GM10248 (cell line): ENCODE results near the gene HNRNPK.

ENCODE experiments used
- CTCF ChIA-PET: fragments of 300-600 bp; sonication (Branson Sonifier 250); formaldehyde crosslinking; extraction: SDS; loops from one replicate; lab custom pipeline; 2021; ENCODE audit warnings: antibody characterized with exemption; lab: Yijun Ruan, JAX
- POLR2A ChIA-PET: fragments of 350-650 bp; sonication (Branson Sonifier 250); formaldehyde crosslinking; extraction: SDS; loops from one replicate; lab custom pipeline; 2020; ENCODE audit warnings: antibody characterized with exemption; lab: Yijun Ruan, JAX
- DNase-seq: peaks from one replicate; pipeline ENCODE4 v3.0.0; 2012; ENCODE audit errors: extremely low spot score
- CTCF ChIP-seq: IDR thresholded peaks from 2 replicates; pipeline ENCODE4 v1.5.1; 2012; ENCODE audit warnings: mild to moderate bottlenecking, low read depth; ENCODE audit errors: extremely low read depth, missing control alignments, control extremely low read depth

Gene HNRNPK

GRCh38 chr9:83940590-83941303 is 39.3 kb downstream of the HNRNPK start:
- no peak for TF ChIP-seq CTCF
- ChIA-PET POLR2A (interaction anchor here (1.3 kb wide), 1 partner anchor 16 kb away, joined by 3 read pairs; a partner anchor contains a TSS), CTCF (interaction anchor here (1.5 to 3.3 kb wide), 4 partner anchors 16 to 375 kb away, joined by 4 to 15 read pairs (median 8); no protein-coding TSS in a partner anchor)
- no peak for DNase-seq

GRCh38 chr9:83937861-83938455 is 42.1 kb downstream of the HNRNPK start:
- DNase-seq, result peak; percentile 51

GRCh38 chr9:83936523-83936922 is 43.5 kb downstream of the HNRNPK start:
- POLR2A ChIA-PET, result no interaction called here
- CTCF ChIA-PET, result interaction anchor here (0.8 to 3.5 kb wide), 12 partner anchors 13 to 379 kb away, joined by 3 to 30 read pairs (median 6); partner anchors contain the start of gene KIF27
- TF ChIP-seq CTCF, result no peak
- DNase-seq, result no peak

More at GRCh38 chr9:83937861-83938455, 42.1 kb downstream of the HNRNPK start:
- peak; percentile 50 for TF ChIP-seq CTCF
- CTCF ChIA-PET, result interaction anchor here (0.7 to 3.5 kb wide), 19 partner anchors 8 to 378 kb away, joined by 3 to 30 read pairs (median 5); partner anchors contain the start of gene KIF27
- POLR2A ChIA-PET, result no interaction called here

GRCh38 chr9:83935276-83935935 is 44.6 kb downstream of the HNRNPK start:
- no peak for DNase-seq
- no peak for TF ChIP-seq CTCF
- ChIA-PET POLR2A (no interaction called here), CTCF (interaction anchor here (0.8 to 3.5 kb wide), 5 partner anchors 12 to 380 kb away, joined by 3 to 30 read pairs (median 5); partner anchors contain the start of gene KIF27)

GRCh38 chr9:83934569-83935275 is 45.3 kb downstream of the HNRNPK start:
- POLR2A ChIA-PET, result no interaction called here
- TF ChIP-seq CTCF, result no peak
- DNase-seq, result no peak
- CTCF ChIA-PET, result interaction anchor here (0.8 to 3.5 kb wide), 5 partner anchors 11 to 381 kb away, joined by 3 to 30 read pairs (median 5); partner anchors contain the start of gene KIF27
